Esophagus muscularis mucosa (tissue), 3 donors: Measurements from ENCODE around the gene C1orf174.

Source experiments
- POLR2A ChIP-seq: fragments of 450-650 bp; IDR thresholded peaks from one replicate; pipeline ENCODE4 v1.6.1; 2017; ENCODE audit warnings: antibody characterized with exemption, moderate library complexity, mild to moderate bottlenecking, low read depth
- POLR2AphosphoS5 ChIP-seq, 2 donors: sonication (generic); formaldehyde crosslinking; IDR thresholded peaks; one replicate each; pipeline ENCODE4 v1.6.1; 2017; ENCODE audit warnings: antibody characterized with exemption in 2 of 2
- TF ChIP-seq, protein P1 (sequence below), 3 experiments: fragments of 200-600 bp in 2 of 3; fragments of 450-650 bp in 1 of 3; sonication (generic) in 2 of 3; IDR thresholded peaks; one replicate each; pipeline ENCODE4 v1.5.1; 2017 to 2019; ENCODE audit warnings: antibody characterized with exemption in 3 of 3, mild to moderate bottlenecking in 2 of 3, moderate library complexity in 1 of 3

- TF ChIP-seq POLR2A (no peak), POLR2AphosphoS5 (IDR thresholded peaks at IDR 0.05) (no peak)
- TF ChIP-seq, protein P1, sequence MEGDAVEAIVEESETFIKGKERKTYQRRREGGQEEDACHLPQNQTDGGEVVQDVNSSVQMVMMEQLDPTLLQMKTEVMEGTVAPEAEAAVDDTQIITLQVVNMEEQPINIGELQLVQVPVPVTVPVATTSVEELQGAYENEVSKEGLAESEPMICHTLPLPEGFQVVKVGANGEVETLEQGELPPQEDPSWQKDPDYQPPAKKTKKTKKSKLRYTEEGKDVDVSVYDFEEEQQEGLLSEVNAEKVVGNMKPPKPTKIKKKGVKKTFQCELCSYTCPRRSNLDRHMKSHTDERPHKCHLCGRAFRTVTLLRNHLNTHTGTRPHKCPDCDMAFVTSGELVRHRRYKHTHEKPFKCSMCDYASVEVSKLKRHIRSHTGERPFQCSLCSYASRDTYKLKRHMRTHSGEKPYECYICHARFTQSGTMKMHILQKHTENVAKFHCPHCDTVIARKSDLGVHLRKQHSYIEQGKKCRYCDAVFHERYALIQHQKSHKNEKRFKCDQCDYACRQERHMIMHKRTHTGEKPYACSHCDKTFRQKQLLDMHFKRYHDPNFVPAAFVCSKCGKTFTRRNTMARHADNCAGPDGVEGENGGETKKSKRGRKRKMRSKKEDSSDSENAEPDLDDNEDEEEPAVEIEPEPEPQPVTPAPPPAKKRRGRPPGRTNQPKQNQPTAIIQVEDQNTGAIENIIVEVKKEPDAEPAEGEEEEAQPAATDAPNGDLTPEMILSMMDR (IDR thresholded peaks at IDR 0.05) = no peak
Measured at GRCh38 chr1:3942416-3943122, 42.5 kb upstream of the C1orf174 start.
